Fibroblast of skin of back (primary cell): ENCODE data around the gene IGLL5.

ENCODE experiments used
- DNase-seq: peaks from one replicate; pipeline ENCODE4 v3.0.0-alpha.2; 2013

Gene IGLL5

DNA sequence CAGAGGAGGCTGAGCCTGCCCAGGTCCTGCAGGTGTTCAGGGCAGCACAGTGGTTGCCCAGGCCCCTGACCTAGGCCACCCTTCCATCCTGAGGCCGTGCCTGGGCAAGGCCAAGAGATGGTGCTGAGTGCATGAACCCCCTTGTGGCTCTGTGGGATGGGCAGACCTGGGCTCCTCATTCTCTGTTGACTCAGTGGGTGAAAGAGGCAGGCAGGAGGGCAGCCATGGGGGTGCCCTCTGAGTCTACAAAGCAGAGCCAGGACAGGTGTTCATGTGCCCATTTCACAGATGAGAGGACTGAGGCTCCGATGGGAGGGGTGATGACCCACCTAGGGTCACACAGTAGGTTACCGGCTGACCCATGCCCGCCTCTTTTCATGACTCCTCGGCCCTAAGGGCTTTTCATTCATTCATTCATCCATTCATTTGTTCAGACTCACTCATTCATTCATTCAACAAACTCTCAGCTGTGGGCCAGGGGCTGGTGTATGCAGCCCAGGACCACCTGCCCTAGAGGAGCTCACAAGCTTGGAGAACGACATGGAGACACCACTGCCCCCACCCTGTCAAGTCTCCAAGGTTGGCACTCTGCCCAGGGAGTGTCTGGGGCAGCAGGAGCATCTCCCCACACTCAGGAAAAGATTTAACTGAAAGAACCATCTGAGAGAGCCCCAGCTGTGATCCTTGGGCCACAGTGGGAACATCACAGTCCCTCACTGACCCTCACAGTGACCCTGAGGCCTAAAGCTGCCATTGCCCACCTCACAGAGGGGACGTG lies 40.5 kb downstream of the IGLL5 start:
- peak; percentile 4 for DNase-seq

GRCh38 chr22:22928666-22929380 lies 41.2 kb downstream of the IGLL5 start:
- peak; percentile 58 for DNase-seq

DNA sequence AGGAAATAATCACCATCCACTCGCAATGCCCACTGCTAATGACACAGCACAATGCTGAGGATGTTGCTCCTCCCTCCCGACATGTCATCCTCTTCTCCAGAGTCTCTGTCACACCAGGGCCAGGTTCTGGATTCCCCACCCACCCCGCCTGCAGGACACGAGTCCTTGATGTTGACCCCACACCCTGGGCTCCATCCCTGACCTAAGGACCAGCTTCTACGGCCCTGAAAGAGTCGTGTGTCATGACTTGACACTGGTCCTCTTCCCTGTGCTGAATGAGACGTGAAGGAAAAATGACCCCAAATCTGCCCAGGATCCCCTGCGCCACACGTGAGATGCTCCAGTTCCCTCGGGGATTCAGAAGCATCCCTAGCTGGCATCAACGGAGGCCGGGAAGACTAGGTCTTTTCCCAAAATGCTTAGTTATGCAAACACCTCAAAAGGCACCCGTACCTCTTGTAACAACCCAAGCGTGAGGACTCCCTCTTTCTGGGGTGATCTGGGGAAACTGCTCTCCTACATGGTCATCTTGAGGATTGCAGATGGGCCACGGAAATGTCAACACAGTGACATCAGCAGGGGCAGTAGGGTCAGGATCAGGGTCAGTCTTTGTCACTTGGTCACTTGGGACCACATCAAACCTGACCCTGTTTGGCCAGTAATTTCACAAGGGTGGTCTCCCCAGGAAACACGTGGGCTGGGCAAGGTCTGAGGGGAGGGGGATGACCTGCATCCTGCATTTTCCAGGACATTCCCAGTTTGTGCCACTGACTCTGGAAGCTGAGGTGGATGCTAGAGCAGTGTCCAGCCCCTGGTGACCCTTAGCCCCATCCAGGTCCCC lies 42.0 kb downstream of the IGLL5 start:
- no peak for DNase-seq

- DNase-seq: no peak
These were observed 42.5 kb downstream of the IGLL5 start for GRCh38 chr22:22930222-22930497.

DNA sequence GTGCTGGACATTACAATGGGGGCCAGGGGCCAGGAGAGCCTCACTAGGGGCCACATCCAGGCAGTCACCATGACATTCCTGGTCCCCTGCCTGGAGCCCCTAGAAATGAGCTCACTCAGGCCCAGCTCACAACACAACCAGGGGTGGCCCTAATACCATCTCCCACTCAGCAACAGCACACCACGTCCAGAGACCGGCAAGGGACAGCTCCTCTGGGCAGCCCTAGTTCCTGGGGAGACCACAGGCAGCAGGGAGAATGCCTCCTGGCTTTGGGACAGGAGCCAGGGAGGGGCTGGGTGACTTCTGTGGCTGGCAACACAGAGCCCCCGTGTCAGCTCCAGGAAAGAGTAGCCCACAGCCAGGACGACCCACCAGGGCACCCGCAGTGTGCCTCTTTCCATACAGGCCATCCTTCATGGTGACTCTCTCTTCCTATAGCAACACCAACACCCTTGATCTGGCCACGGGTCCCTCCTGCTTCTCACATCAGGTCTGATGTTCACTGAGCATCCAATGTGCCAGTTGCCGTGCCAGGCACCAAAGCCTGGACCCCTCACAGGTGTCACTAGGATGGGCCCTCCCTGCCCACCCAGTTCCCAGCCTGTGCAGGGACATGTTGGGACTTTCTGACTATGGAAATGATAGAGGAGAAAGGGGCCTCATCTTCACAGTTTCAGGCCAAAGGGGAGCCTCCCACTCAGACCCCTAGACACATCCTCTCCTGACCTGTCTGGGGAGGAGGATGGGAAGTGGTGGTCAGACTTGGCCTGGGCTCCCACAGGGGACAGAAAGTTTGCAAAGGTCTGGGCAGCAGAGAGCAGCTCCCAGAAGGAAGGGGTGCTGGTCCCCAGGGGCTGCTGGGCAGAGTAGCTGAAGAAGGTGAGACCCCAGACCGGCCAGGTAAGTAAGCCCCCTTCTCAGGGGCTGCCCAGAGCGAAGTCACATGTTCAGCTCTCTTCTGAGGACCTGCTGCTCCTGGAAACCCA lies 43.2 kb downstream of the IGLL5 start:
- DNase-seq: no peak

DNA sequence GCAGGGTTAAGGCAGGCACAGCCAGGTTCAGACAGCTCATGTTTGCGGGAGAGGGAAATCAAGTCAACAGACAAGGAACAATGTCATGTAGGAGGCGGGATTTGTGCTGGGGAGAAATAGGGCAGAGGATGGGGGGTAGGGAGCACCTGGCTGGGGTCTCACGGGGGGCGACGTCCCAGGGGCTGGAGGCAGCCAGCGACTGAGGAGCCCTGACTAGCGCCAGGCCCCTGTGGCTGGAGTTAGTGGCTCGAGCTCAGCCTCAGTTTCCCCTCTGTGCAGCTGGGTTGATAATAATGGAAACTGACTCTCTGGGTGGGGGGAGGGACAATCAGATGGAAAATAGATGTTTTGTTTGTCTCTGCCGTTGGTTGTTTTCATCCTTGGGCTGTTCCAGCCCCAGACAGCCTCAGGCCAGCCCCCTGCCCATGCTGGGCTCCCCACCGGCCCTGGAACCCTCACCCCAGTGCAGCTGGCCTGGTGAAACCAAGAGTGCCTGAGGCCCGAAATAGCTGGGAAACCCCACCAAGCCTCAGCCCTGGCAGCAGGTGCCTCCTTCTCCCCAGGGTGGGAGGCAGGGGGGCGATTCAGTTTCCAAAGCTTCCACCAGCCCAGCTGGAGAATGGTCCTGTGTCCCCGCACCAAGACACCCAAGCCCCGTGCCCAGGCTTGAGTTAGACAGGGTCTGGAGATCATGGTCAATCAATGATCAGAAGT lies 44.1 kb downstream of the IGLL5 start:
- no peak for DNase-seq

DNA sequence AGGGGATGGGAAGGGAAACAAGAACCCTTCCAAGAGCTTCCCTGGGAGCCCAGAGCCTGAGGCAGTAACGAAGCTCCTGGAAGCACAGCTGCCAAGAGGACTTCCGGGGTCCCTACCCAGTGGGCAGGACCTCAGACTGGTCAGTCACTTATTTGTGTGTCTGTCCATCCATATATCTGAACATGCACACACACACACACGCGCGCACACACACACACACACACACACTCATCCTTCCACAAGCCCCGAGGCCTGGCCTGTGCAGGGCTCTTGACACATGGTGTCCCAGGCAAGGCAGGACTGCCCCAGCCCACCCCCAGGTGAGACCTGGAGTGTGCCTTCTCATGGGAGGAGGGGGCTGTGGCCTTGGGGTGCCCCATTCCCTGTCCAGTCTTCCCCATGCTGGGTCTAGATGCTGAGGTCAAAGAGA lies 44.9 kb downstream of the IGLL5 start:
- no peak for DNase-seq

- no peak for DNase-seq
These were observed 45.6 kb downstream of the IGLL5 start for GRCh38 chr22:22933100-22933806.

DNA sequence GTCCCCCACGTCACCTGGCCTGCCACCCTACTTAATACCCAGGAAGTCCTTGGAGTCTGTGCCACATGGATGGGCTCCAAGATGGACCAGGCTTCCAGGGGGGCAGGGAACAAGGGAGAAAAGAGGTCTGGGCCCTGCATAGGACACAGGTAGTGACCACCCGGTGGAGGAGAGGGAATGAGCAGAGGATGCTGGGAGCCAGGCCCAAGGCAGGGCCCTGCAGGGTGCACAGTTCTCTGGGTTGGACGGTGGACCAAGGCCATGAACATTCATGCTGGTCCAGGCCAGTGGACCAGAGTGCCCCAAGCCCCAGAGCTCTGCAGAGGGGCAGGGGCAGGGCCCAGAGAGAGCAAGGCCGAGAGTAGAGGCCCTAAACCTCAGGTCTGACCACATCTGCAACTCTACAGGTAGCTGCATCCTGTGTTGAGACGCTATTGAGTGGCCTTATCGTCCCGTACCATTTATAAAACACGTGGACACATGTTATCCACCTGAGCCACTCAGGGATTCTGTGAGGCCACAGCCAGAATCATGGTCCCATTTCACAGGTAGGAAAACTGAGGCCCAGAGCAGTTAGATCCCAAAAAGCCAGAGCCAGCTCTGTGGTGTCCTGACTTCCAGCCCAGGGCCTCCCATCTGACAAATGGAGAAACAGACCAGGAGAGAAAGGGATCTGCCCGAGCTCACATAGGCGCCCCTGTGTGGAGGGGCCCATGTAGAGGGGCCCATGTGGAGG lies 46.4 kb downstream of the IGLL5 start:
- DNase-seq: no peak

DNA sequence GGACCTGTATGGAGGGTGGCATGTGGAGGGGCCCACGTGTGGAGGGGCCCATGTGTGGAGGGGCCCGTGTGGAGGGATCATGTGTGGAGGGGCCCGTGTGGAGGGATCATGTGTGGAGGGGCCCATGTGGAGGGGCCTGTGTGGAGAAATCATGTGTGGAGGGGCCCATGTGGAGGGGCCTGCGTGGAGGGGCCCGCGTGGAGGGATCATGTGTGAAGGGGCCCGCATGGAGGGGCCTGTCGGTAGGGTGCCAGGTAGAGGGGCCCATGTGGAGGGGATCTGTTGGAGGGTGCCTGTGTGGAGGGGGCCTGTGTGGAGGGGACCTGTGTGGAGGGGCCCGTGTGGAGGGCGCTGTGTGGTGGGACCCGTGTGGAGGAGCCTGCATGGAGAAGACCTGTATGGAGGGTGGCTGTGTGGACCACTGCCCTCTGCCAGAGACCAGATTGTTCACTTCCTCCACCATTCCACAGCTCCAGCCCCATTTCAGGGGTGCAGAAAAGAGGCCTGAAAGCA lies 47.0 kb downstream of the IGLL5 start:
- DNase-seq: no peak

GRCh38 chr22:22935056-22935545 lies 47.5 kb downstream of the IGLL5 start:
- DNase-seq: no peak

- DNase-seq: no peak
These were observed 48.0 kb downstream of the IGLL5 start for GRCh38 chr22:22935546-22936157.

GRCh38 chr22:22936180-22936914 lies 48.7 kb downstream of the IGLL5 start:
- DNase-seq: no peak

GRCh38 chr22:22936915-22937656 lies 49.5 kb downstream of the IGLL5 start:
- no peak for DNase-seq

GRCh38 chr22:22937894-22938480 lies 50.4 kb downstream of the IGLL5 start:
- DNase-seq: no peak

GRCh38 chr22:22938672-22939587 lies 51.3 kb downstream of the IGLL5 start:
- DNase-seq: no peak
